SIG-M5 treated with dmso at 0.1 percent for 504 hours (cell line): ENCODE data around the gene KCNJ15.
A peak's percentile ranks its signal among the peaks of the same experiment; 100 is the strongest.
"Not testable (repeated sequence)": the region's sequence is repeated elsewhere in the genome, so short reads cannot be mapped to it uniquely, and the experiment has no call there.

ENCODE experiments used
- DNase-seq: peaks from one replicate; lab custom pipeline; 2025; ENCODE audit not compliant: unreplicated experiment; lab: John Stamatoyannopoulos, UW

KCNJ15 gene

GRCh38 chr21:38256599-38257302, at the start of gene KCNJ15:
Gene KCNJ15 (plus strand): TSS chr21:38256991. CDS start chr21:38299262, 42,271 bp downstream.
- no peak for DNase-seq

DNA sequence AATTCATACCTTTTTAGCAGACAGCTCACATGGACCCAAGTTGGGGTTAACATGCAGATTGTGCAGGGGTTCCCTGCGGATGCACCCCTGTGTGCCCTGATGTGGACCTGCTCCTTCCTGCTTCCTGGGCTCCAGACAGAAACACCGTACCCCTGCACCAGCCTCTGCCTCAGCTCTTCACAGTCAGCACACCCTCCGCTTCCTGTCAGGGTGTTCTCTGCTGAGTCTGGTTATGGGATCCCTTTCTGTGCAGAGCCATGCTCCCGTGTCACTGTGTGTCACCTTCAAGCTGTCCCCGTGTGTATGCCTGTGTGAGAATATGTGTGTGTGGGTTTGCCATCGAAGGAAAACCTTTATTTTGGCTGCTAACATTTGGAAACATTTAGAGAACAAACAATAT, 48.7 kb upstream of the KCNJ15 start:
- DNase-seq, result no peak

DNA sequence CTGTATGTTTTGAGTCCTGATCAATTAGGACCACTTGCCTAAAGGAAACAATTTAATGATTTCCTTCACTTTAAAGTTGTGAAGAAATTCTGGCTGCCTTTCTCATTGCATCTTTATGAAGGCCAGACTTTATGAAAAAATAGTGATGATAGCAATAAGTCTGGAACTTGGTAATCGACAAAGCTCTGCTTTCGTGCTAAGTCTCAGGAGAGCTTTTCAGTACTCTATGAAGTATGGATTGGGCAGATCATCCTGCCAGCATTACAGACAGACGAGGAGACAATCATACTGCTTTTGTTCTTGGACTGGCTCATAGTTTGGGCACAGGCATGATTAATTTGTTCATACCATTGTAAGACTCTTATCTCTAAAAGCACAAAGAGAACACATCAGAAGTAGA, 45.5 kb upstream of the KCNJ15 start:
- no peak for DNase-seq

DNA sequence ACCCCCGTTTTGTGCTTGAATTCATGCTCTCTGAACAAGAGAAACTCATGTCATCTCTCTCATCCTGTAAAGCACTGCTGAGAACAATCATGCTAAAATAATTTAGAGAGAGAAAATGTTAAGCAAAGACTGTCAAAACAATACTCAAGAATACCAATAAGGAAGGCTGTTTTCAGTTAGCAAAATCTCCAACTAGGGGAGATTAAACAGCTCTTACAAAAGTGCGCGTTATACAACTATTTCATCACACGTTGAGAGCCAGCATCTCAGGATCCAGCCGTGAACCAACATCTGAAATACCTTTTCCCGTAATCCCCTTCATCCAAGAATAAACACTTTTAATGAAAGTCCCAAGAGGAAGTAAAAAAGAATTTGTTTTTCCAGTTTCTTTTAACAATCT, 44.1 kb upstream of the KCNJ15 start:
- no peak for DNase-seq

GRCh38 chr21:38219049-38219628, 37.7 kb upstream of the KCNJ15 start:
- DNase-seq, result peak; percentile 93

- DNase-seq, result peak; percentile 33
These were observed 36.5 kb upstream of the KCNJ15 start for GRCh38 chr21:38220270-38220737.

DNA sequence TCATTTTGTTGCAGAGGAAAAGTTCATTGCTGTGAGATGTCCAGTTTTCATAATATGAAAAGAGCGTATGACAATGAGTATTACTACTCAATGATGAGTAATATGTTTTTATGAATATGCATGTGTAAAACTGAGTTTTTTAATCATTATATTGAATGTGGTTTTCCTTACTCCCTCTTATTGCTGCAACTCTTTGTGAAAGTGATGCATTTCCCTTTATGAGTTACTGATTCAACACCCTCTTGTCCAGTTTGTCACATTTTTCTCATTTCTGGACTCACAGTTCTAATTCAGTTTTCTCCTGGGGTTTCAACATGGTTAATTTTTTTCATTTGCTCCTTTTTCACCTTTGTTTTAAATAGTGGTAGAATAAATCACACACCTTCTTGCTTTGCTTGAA, 35.2 kb upstream of the KCNJ15 start:
- no peak for DNase-seq

DNA sequence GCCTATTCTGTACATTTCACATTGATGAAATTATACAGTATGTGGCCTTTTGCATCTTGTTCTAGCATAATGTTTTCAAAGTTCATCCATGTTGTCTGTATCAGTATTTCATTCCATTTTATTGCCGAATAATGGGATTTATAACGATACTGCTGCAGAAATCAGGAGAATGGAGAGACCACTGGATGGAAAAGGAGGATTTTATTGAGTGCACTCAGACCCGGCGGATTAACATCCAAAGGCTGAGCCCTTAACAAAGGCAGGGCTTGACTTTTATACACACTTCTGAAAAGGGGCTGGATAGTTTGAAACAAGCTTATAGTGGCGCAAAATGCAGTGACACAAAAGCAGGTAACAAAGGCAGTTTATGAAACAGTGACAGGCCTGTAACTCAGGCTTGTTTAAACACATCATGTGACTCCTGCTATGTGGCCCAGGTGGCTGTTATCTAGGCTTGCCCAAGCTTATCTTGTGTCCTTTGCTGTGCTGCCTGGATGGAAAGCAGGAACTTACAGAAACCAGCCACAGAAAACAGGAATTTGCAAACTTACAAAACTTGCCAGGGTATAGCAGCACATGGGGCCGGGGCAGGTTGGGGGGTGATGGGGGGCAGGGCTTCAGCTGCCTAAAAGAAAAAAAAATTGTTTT, 32.8 kb upstream of the KCNJ15 start:
- DNase-seq, result peak; percentile 69

GRCh38 chr21:38227401-38227800, 29.4 kb upstream of the KCNJ15 start:
- DNase-seq, result no peak

DNA sequence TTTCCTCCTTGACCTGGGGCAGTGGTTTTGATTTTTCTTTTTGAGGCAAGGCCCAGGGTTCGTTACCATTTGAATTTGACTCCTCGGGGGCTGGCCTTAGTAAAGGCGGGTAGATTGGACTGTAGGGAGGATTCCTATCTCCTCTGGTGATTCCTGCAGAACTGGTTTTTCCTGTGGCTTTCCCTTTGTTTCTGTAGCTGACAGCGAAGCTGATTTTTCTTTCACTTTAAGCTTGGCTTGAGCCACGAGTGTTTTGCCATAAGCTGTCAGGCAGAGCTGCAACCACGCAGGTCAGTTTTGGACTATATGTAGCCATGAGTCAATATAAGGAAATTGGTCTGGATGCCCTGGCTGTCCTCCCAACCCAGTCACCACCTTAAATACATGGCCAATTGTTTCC, 28.7 kb upstream of the KCNJ15 start:
- DNase-seq, result peak; percentile 46

GRCh38 chr21:38228537-38228936, 28.3 kb upstream of the KCNJ15 start:
- peak; percentile 45 for DNase-seq

DNA sequence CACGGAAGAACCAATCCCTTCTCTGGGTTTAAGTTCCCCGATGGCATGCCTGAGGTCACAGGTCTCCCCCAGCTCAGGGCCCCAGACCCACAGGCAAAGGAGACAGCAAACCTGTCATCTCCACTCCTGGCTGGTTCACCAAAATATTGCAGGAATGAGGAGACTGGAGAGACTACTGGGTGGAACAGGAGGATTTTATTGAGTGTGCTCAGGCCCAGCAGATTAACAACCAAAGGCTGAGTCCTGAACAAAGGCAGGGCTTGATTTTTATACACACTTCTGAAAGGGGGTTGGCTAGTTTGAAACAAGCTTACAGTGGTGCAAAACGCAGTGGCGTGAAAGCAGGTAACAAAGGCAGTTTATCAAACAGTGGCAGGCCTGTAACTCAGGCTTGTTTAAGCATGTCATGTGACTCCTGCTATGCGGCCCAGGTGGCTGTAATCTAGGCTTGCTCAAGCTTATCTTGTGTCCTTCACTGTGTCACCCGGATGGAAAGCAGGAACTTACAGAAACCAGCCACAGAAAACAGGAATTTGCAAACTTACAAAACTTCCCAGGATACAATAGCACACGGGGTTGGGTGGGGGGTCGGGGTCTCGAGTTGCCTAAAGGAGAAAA, 27.4 kb upstream of the KCNJ15 start:
- DNase-seq, result no peak

DNA sequence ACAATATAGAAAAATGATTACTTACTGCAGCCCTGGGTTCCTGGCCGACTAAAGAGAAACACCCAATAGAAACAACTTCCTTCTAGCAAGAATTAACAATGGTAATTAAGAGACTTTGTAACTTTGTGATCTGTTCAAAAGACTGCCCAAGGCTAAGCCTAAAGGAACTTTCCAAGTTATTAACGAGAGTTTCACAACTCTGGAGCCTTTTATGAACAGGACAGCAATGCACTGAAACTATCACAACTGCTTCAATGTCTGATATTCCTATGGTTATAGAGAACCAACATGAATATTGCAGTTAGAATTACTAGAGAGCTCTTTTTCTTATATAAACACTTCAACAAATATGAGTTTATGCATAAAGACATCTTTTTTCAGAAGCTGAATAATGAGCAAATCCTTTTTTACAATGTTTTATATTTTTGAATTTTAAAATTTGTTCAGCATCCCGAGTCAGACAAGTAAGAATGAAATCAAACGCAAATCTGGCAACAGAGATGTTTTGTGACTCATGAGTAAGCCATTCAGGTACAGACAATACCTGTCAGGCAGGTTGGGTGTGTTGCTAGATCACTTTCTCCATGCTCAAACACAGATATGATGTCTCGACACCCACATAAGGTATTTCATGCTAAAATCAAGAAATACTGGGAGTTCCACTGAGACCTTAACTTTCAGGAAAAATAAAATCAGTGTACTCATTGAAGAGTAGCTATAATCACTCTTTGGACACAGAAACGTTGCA, 22.2 kb upstream of the KCNJ15 start:
- DNase-seq, result peak; percentile 79

- DNase-seq, result not testable (repeated sequence)
These were observed 21.5 kb upstream of the KCNJ15 start for GRCh38 chr21:38235251-38235650.

- no peak for DNase-seq
These were observed 20.6 kb upstream of the KCNJ15 start for GRCh38 chr21:38236232-38236631.

DNA sequence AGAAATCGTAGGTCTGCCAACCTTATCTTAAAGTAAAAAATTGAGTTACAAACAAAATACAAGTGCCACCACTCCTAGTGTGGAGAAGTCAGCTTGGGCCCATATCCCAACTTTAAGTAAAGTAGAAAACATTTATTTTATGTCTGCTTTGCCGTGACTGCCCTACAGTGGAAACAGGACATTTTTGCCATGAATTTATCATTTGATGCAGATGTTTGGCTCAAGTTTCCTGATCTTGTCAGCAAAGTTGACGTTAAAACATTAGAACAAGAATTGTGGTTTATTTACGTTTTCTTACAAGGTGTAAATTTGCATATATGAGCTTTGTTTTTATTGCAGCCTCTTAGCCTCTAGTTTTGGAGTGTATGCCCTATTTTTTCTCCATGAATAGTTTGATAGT, 17.1 kb upstream of the KCNJ15 start:
- no peak for DNase-seq

DNA sequence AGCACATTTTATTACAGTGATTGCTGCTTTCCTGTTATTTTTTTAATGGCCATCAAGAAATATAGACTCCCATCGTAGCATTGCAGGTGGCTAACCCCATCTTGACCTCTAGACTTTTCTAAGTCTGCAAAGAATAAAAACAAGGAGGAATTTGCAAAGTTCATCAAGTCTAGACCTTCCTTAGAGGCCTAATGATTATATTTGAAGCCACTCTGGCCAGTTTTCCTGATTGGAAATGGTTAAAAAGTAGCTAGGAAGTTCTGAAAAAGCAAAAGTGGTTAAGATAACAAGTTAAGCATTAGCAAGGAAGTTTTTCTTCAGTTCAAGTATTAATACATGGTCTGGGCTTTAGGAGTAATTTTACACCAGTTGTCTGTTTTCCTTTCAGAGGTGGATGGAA, 16.7 kb upstream of the KCNJ15 start:
- no peak for DNase-seq

DNA sequence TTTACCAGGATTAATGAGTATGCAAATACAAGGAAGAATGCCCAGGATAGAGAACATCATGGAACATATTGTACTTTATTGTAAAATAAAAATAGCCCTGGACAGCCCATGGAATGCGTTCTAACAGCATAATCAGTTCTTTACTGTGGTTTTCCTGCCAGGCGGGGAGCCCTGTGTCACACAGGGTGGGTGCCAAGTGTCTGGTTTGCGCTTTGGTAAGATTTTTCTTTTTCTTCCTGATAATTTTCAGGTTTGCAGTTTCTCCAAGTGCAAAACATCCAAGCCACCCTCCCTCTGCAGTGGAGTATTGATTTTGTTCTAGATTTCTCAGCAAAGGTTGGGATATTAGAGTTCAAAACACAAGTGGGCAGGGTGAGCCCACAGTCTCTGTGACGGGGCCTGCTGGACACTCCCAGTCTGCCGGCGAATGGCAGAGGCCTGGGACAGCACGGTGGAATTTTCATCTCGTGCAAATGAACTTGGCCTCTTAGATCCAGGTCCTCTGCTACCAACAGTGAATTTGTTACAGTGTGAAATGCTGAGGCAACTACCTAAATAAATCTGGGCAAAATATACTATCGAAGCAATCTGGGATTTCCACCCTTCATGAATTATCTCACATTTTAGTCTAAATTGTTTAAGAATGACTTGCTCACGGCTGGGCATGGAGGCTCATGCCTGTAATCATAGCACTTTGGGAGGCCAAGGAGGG, 15.6 kb upstream of the KCNJ15 start:
- DNase-seq, result no peak

DNA sequence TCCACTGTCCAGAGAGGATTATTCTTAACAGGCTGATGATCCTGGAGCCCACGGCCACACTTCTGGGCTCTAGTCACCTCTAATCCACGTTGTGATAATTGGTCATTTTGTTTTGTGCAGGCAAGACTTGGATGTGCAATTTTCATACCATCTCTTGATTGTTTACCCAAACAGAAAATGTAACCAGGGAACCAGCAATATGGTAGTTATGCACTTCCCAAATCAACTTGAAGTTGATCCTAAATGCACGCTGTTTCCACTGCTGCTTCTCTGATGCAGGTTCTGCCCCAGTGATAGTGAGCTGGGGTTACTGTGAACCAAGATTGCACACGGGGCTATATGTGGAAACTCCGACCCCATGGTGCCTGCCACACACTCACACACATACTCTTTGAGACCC, 14.7 kb upstream of the KCNJ15 start:
- DNase-seq, result no peak

DNA sequence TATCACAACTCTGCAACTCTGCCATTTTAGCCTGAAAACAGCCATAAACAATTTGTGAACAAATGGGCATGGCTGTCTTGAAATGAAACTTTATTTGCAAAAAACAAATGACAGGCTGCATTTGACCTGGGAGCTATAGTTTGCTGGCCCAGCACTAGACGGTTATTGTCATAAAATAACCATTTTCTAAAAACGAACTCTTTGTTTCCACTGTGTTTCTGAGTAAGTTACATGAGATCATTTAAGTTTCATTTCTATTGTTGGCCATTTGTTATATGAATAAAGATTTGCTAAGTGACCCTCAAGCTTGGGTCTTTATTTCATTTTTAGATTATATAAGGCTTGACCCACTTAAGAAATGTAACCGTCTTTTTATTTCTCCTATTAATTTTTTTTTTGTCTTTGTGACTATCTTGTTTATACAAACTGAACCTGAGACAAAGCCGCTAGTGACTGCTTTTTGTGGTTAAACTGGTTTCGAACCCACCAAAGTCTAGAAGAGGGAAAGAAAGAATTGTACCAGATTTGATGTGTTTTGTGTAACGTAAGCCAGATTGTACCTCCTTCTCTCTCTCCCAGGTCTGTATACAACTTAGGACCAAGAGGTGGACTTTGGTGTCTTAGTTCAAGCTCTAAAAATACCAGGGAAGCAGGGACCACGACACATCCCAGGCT, 12.9 kb upstream of the KCNJ15 start:
- DNase-seq, result no peak
